ENCODE measurements around the gene ALDH7A1.
"Not testable (repeated sequence)": the region's sequence is repeated elsewhere in the genome, so short reads cannot be mapped to it uniquely, and the experiment has no call there.

ALDH7A1 gene

DNA sequence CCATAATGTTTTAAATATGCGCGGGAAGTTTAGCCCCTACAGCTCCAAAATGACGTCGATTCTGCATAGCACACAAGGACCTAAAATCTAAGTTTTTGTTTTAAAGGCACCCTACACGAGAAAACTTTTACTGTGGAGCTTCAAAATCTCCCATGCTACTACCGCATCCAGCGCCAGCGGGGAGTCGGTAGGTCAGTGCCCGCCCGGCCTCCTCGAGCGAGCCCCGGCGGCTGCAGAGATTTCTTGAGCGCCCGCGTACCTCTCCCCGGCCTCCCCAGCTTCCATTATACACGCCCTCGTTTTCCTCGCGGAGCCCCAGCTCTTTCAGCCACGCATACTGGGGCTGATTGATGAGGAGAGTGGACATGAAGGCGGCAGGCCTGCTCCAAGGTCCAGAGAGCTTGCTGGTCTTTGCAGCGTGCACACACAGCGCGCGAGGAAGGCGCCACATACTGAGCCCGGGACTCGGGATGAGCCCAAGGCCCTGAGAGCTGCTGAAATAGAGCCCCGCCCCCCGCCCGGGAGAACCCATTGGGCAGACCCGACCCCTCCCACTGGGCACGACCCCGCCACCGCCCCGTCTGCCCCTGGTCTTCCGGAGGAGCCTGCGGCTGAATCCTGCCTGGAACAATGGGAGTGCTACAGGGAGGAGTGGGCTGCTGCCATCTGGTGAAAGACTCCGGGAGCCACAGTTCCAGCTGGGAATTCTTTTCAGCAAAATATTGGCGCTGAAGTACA is at the start of gene ALDH7A1:
ALDH7A1 (minus strand) TSS at position 472 of the 738 bp plus-strand sequence; CDS start at position 451, 21 bp downstream.
- peak; percentile 25 to 45 for DNase-seq

DNA sequence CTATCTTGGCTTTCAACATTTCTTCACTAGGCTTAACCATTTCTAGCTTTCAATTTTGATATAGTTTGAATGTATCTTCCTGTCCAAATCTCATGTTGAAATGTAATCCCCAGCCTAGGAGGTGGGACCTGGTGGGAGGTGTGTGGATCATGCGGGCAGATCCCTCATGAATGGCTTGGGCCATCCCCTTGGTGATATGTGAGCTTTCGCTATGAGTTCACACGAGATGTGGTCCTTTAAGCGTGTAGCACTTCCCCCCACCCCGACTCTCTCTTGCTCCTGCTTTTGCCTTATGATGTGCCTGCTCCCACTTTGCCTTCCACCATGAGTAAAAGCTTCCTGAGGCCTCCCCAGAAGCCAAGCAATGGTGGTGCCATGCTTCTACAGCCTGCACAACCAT is 46.4 kb upstream of the ALDH7A1 start:
- no peak for DNase-seq

DNA sequence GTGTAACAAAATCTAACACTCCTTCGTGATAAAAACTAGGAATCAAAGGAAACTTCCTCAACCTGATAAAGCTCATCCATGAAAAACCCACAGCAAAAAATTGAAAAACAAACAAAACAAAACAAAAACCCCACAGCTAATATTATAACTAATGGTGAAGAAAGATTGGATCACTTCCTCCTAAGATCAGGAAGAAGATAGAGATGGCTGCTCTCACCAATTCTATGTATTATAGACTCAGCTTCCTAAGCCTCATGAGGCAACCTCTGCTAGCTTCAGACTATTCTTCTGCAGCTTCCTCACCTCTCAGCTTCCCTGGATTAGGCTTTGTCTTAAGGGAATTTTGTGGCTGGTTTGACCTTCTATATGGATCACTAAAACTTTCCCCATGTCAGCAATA is 45.8 kb upstream of the ALDH7A1 start:
- DNase-seq, result peak; percentile 14 to 24

DNA sequence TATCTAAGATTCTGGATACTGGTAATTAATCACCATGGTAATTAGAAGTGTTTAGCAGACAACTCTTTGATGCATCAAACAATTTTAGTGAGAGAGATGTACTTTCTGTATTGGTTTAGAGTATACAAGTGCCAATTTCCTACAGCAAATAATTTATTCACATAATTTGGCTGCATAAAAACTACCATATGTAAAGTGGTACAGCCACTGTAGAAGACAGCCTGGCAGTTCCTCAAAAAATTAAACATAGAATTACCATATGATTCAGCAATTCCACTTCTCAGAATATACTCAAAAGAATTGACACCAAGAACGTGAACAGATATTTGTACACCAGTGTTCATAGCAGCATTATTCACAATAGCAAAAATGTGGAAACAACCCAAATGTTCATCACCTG is 41.9 kb upstream of the ALDH7A1 start:
- peak in 1 of 2 donors; percentile 13 for DNase-seq

DNA sequence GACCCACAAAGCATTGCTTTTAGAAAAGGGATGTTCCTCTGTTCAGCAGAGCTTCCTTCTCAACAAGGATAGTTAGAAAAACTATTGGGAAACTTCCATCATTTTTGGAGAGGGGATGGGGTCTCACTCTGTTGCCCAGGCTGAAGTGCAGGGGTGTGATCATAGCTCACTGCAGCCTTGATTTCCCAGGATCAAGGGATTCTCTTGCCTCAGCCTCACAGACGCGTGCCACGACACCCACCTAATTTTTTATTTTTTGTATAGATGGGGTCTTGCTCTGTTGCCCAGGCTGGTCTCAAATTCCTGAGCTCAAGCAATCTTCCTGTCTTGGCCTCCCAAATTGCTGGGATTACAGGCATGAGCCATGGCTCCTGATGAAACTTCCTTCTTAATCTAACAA is 40.6 kb upstream of the ALDH7A1 start:
- DNase-seq, result no peak

DNA sequence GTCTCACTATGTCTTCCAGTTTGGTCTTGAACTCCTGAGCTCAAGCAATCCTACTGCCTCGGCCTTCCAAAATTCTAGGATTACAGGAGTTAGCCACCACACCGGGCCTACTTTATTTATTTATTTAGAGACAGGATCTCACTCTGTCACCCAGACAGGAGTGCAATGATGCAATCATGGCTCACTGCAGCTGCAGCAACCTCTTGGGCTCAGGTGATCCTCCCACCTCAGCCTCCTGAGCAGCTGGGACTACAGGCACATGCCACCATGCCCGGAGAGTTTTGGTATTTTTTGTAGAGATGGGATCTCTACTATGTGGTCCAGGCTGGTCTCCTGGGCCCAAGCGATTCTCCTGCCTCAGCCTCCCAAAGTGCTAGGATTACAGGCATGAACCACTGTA is 38.5 kb upstream of the ALDH7A1 start:
- DNase-seq, result no peak

DNA sequence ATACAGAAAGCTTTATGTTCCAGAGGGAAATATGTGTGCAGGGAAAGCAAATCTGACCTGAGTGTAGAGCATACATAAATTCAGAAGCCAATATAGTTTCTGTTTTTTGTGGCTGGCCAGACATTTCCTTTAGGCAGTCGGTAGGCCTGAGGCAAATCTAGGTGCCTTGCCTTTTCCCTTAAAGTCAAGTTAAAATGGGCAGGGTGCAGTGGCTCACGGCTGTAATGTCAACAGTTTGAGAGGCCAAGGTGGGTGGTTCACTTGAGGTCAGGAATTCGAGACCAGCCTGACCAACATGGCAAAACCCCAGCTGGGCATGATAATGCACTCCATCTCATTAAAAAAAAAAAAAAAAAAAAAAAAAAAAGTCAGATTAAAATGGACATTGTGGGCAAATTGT is 36.9 kb upstream of the ALDH7A1 start:
- DNase-seq, result no peak

DNA sequence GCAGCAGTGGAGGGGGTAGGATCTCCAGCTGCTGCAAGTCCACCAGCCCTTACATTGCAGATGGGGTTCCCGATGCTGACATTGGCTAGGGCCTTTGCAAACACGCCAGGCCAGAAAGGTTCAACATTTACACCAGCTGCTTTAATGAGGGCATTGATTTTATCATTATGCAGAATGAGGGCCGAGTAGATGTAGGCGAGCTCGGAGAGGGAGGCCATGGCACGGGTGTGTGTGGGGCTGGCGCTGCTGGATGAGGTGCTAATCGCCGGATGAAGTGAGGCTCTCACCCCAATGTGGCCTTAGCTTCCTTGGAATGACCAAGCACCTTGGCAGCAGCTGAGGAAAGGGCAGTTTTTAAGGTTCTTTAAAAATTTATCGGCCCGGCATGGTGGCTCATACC is 33.1 kb upstream of the ALDH7A1 start:
- no peak for DNase-seq

DNA sequence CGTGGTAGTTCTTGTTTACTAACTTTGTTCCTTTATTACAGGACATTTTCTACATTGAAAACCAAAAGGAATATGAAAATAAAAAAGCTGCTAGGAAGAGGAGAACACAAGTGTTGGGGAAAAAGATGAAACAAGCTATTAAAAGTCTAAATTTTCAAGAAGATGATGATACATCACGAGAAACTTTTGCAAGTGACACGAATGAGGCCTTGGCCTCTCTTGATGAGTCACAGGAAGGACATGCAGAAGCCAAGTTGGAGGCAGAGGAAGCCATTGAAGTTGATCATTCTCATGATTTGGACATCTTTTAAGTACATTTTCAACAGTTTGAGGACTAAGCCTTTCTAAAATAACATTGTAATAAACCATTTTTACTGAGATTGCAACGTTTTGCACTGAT is 29.5 kb upstream of the ALDH7A1 start:
- DNase-seq, result peak; percentile 66 to 85

DNA sequence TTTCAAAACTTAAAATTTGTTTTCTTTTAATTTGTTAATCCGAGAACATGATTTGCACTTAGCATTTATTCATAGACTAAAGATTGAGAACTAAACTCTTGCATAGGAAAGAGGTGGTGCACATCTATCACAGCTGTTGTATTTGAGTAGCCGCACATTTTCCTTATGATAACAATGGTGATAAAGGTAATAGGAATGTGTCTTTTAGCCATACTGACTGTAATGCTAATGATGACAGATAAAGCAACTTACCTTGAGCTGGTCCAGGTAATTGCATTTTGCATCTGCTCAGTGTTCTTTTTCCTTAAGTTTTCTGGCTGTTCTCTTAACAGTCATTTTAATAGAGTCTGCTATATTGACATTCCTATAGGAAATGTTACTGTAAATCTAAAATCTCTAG is 24.8 kb upstream of the ALDH7A1 start:
- no peak for DNase-seq

DNA sequence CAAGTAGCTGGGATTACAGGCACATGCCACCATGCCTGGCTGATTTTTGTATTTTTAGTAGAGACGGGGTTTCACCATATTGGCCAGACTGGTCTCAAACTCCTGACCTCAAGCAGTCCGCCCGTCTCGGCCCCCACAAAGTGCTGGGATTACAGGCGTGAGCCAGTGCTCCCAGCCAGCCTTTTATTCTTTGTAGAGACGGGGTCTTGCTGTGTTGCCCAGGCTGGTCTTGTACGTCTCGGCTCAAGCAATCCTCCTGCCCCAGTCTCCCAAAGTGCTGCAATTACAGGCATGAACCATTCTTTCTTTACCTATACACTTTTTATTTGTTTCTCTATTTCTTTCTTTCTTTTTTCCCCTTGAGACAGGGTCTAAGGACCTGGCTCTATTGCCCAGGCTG is 22.6 kb upstream of the ALDH7A1 start:
- not testable (repeated sequence) for DNase-seq

DNA sequence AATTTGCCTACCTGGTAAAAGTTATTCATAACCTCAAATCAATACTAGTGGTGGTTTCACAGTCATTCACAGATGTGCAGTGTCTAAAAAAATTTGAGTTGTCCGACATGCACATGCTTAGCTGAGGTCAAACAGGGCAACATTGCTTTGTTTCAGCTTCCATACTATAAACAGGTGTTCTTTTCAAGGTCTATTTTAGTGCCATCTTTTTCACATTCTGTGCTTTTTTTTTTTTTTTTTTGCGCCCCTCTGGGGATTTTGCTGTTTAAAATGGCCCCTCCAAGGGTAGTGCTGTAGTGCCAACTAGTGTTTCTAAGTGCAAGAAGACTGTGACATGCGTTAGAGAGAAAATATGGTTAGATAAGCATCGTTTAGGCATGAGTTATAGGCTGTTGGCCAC is 20.3 kb upstream of the ALDH7A1 start:
- DNase-seq, result no peak

DNA sequence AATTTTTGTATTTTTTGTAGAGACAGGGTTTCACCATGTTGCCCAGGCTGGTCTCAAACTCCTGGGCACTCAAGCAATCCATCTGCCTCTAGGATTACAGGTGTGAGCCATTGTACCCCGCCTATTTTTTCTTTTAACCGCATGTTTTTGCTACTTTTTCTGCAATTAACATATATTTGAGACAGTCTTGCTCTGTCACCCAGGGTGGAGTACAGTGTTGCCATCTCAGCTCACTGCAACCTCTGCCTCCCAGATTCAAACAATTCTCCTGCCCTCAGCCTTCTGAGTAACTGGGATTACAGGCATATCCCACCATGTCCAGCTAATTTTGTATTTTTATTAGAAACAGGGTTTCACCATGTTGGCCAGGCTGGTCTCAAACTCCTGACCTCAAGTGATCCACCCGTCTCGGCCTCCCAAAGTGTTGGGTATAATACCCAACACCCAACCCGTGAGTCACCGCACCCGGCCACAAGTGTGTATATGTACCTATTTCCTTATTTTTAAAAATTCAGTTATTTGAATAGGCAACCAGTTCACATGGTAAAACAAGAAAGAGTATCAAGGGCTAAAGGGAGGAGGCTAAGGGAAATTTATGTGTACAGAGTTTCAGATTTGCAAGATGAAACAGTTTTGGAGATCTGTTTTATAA is 19.0 kb upstream of the ALDH7A1 start:
- DNase-seq, result no peak

DNA sequence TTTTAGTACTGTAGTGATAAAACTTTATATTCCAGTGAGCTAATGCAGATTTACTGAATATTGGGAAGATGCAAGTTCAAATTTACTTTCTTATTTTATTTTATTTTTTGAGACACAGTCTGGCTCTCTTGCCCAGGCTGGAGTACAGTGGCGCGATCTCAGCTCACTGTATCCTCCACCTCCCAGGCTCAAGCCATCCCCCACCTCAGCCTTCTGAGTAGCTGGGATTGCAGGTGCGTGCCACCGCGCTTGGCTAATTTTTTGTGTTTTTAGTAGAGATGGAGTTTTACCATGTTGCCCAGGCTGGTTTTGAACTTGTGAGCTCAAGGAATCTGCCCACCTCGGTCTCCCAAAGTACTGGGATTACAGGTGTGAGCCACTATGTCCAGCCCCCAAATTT is 15.6 kb upstream of the ALDH7A1 start:
- DNase-seq, result no peak

DNA sequence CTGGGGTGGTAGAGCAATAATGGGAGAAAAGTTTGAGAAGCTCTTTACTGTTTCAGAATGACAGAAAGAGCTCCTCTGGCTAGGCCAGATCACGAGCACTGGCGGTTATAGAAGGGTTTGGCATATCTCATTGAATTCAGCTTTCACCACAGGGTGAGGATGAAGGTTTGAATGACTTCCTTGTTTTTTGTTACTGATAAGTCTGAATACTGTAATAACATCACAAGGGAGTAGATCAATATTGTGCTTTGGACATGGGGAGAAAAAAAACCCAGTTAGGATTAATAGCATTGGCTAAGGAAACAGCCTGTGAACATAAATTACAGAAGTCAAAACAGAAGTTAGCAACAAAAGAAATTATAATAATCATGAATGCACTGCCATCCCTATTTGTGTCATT is 15.1 kb upstream of the ALDH7A1 start:
- DNase-seq, result no peak

DNA sequence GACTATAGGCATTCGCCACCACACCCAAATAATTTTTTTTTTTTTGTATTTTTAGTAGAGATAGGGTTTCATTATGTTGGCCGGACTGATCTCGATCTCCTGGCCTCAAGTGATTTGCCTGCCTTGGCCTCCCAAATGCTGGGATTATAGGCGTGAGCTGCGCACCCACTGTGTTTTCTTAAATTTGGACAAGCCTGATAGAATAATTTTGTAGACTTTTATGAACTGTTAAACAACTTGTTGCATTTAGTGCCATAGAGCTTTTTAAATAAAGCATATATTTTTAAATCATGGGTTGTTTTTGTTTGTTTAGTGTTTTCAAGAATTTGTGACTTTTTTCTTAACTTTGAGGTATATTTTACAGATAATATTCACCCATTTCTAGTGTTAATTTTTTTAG is 10.5 kb upstream of the ALDH7A1 start:
- no peak for DNase-seq

DNA sequence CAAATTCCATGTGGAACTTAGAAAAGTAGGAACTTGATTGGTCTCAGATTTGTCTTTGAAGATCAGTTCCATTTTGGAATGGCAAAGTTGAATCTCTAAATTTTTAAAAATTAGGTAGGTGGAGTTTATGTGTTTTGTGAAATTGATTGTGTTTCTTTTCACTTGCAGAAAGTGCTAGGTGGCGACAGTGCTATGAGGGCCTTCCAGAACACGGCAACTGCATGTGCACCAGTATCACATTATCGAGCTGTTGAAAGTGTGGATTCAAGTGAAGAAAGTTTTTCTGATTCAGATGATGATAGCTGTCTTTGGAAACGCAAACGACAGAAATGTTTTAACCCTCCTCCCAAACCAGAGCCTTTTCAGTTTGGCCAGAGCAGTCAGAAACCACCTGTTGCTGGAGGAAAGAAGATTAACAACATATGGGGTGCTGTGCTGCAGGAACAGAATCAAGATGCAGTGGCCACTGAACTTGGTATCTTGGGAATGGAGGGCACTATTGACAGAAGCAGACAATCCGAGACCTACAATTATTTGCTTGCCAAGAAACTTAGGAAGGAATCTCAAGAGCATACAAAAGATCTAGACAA is 8.5 kb upstream of the ALDH7A1 start:
- no peak for DNase-seq

DNA sequence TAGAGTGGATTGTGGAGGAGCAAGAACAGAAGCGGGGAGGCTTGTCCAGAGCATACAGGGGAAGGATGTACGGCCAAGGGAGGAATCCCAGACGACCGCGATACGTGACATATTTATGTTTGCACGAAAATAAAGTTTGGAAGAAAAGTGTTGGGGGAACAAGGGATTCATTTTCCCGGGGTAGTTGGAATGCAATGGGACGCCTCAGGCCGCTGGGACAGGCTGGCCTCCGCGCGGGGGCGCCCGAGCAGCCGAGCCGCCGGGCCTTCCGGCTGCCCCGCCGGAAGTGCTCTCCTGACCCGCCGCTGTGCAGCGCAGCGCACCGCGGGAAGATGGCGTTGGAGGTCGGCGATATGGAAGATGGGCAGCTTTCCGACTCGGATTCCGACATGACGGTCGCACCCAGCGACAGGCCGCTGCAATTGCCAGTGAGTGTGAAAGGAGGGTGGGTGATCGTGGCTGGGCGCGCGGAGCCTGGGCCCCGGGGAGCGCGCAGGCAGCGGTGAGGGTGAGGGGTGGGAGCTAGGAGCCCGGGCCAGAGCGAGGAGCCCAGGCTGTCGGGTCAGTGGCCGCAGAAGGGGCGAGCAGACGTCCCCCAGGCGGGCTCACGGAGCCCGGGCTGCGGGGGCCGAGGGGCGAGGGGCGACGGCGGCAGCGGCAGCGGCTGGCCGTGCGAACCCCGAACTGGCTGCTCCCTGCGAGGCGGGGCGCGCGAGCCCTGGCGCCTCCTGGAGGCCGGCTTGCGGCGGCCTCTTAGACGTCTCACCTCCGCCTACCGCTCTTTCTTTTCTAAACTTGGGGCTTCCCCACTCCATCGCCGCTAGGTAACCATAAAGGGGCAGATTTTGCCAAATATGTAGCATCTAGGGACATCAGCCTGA is 5.9 kb upstream of the ALDH7A1 start, which contains the start of gene PHAX:
PHAX (plus strand) TSS at position 317 of the 881 bp plus-strand sequence; CDS start at position 333, 16 bp downstream.
- peak; percentile 73 to 82 for DNase-seq

DNA sequence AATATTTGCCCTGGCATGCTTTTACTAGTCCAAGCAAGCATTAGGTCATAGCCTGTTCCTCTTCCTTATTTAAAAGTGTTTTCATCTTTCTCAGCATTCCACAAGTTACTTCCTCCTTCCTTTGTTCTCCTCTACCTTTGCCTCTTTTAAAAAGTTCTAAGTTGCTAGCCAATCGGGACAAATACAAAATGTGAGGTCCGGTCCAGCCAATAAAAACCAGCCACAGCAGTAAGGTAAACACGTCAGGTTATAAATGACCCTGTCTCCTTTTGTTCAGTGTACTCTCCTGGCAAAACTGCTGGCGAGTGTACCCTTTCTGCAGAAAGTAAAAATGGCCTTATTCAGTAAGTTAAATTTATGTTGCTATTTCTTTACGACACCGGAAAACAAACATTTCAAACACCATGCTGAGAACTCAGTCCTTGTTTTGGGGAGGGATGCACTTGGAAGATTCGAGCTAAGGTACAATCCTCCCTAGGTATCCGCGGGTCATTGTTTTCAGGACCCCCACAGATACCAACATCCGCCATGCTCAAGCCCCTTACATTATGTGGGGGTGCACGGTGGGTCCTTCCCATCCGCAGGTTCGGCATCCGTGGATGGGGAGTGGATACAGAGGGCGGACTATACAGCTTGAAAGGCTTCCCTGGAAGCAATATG is 5.1 kb upstream of the ALDH7A1 start:
- not testable (repeated sequence) for DNase-seq

DNA sequence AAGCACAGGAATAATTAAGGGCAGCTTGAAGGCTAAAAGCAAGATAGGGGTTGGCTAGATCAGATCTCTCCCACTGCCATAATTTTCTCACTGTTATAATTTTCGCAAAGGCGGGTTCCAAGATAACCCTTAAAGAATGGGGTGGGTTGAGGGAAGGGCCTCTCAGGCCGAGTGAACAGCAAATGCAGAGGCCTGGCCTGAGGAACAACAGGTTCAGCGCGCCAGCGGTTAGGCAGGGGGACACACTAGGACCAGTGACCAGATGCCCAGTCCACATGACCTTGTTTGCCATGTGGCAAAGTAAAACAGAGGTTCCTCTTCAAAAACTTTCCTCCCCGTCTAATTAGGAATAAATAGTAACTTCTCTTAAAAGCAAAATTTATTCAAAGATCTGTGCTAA is 4.5 kb upstream of the ALDH7A1 start:
- DNase-seq, result no peak

DNA sequence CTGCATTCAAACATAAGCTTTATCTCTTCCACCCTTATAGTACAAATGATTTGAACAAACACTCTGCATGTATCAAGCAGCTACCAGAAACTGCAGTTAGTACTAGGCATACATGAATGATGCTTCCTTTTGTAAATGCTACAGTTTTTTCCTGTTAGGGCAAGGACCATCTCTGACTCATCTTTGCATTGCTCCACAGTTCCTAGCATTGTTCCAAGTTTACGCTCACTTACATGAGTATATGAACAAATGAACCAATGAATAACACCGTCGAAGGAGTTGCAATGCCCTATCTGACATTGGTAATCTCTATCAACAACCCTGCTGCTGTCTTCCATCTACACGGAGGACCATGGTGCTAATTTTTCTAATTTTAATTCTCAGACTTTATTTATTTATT is 2.1 kb upstream of the ALDH7A1 start:
- no peak for DNase-seq

DNA sequence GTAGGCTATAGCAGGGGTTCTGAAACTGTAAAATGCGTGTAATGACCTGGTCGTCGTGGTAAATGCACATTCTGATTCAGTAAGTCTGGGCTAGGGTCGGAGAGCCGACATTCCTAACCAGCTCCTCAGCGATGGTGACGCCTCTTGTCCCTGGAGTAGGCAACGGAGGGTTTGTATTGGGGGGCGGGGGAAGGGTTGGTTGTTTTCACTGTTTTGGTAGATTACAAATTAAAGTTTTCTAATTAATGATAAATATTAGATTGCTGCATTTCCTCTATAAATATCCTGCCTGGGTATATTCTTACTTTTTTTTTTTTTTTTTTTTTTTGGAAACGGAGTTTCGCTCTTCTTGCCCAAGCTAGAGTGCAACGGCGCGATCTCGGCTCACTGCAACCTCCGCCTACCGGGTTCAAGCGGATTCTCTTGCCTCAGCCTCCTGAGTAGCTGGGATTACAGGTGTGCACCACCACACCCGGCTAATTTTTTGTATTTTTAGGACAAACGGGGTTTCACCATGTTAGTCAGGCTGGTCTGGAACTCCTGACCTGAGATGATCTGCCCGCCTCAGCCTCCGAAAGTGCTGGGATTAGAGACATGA is 566 bp upstream of the ALDH7A1 start:
- DNase-seq, result no peak

All from inflammatory macrophage treated with lipopolysaccharide for 1 hour (primary cell).